Activated CD4-positive, alpha-beta memory T cell treated with anti-CD3 and anti-CD28 coated beads for 36 hours (primary cell): ENCODE results near the gene PREX1. TPM values are rescaled to one million over a fixed set of nuclear protein-coding genes. Genes with fewer than 3 reads are reported as not detected.
A peak's percentile ranks its signal among the peaks of the same experiment; 100 is the strongest.

ENCODE experiments used
- CTCF ChIA-PET: fragments of 350-600 bp; sonication (Branson Sonifier 250); formaldehyde crosslinking; loops from one replicate; lab custom pipeline; 2021; ENCODE audit warnings: antibody characterized with exemption, inconsistent platforms; lab: Charles Lee
- POLR2A ChIA-PET: fragments of 350-600 bp; sonication (Branson Sonifier 250); formaldehyde crosslinking; loops from one replicate; lab custom pipeline; 2021; ENCODE audit warnings: antibody characterized with exemption; lab: Charles Lee
- DNase-seq: peaks from one replicate; pipeline ENCODE4 v3.0.0-alpha.2; 2020
- H3K27ac Mint-ChIP-seq: one replicate; pipeline ENCODE4 v1.8.0; 2021; ENCODE audit warnings: mixed read lengths
- H3K27me3 Mint-ChIP-seq: one replicate; pipeline ENCODE4 v1.8.0; 2021; ENCODE audit warnings: mixed read lengths
- H3K36me3 Mint-ChIP-seq: one replicate; pipeline ENCODE4 v1.8.0; 2021; ENCODE audit warnings: mixed read lengths
- H3K4me1 Mint-ChIP-seq: one replicate; pipeline ENCODE4 v1.8.0; 2021; ENCODE audit warnings: low read depth, mixed read lengths
- H3K4me3 Mint-ChIP-seq: one replicate; pipeline ENCODE4 v1.8.0; 2021; ENCODE audit warnings: mild to moderate bottlenecking, mixed read lengths
- H3K9me3 Mint-ChIP-seq: one replicate; pipeline ENCODE4 v1.8.0; 2021; ENCODE audit warnings: mixed read lengths
- intact Hi-C: fragments of 100-400 bp; cut with micrococcal nuclease; formaldehyde crosslinking; loops from one replicate; pipeline ENCODE4 v1.15.1; 2023
- total RNA-seq, 2 experiments: library from RNA; stranded (reverse); gene quantifications; one replicate each; pipeline ENCODE4 v1.2.3, GENCODE V29; 2021

The PREX1 gene
- total RNA-seq, 2 experiments from 2014 or later, result 91.5 to 92.8 TPM

GRCh38 chr20:48689388-48689787 lies 138.4 kb downstream of the PREX1 start:
- ChIA-PET POLR2A (no interaction called here), CTCF (no interaction called here)
- Mint-ChIP-seq H3K27ac (no peak overlapping the region), H3K4me3 (no peak overlapping the region), H3K36me3 (peaks cover 40% of the 10 kb centered on the region), H3K9me3 (no peaks in the 10 kb centered on the region), H3K27me3 (no peaks in the 10 kb centered on the region), H3K4me1 (peaks cover 14% of the 10 kb centered on the region)
- intact Hi-C loops, result no loop called here
- DNase-seq, result no peak

- H3K4me3 Mint-ChIP-seq, result no peak overlapping the region
- no peak for DNase-seq
- CTCF ChIA-PET, result interaction anchor here (1.1 kb wide), 1 partner anchor 31 kb away, joined by 4 read pairs; no protein-coding TSS in a partner anchor
- peak overlapping the region; percentile 18 for H3K27ac Mint-ChIP-seq
- intact Hi-C loops, result no loop called here
- no peaks in the 10 kb centered on the region for H3K9me3 Mint-ChIP-seq
- H3K36me3 Mint-ChIP-seq, result peaks cover 38% of the 10 kb centered on the region
- H3K4me1 Mint-ChIP-seq, result peaks cover 14% of the 10 kb centered on the region
- no peaks in the 10 kb centered on the region for H3K27me3 Mint-ChIP-seq
- POLR2A ChIA-PET, result no interaction called here
Observed at GRCh38 chr20:48688579-48688978, 139.2 kb downstream of the PREX1 start.

DNA sequence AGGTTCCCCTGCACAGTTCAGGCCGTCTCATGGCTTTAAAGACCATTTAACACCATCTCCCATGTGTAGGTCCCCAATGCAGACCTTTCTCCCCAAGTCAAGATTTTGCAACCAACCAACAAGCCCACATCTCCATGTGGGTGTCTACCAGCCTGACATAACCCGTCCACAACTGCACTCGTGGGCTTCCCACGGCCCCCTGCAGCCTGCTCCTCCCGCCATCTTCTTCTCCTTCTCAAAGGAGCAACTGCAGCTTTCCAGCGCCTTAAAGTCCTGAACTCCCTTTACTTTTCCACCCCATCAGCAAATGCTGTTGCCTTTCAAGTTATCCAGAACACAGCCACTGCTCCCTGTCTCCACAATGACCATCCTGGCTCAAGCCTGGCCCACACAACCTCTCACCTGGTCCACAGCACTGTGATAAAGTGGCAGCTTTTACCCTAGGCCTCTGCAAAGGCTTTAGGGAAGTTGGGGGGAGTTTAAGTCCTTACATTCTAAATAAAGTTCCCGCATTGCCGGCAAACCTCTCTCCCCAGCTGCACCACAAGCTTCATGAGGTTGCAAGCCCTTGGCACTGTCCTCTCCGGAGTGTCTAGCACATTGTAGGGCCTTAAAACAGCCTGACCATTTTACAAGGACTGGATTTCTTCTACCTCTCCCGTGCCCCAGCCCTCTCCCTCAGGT lies 140.5 kb downstream of the PREX1 start:
- intact Hi-C loops, result no loop called here
- DNase-seq, result no peak
- ChIA-PET CTCF (no interaction called here), POLR2A (no interaction called here)
- H3K9me3 Mint-ChIP-seq, result no peaks in the 10 kb centered on the region
- peaks cover 42% of the 10 kb centered on the region for H3K36me3 Mint-ChIP-seq
- H3K4me3 Mint-ChIP-seq, result no peak overlapping the region
- H3K27ac Mint-ChIP-seq, result no peak overlapping the region
- H3K4me1 Mint-ChIP-seq, result peaks cover 14% of the 10 kb centered on the region
- H3K27me3 Mint-ChIP-seq, result no peaks in the 10 kb centered on the region

DNA sequence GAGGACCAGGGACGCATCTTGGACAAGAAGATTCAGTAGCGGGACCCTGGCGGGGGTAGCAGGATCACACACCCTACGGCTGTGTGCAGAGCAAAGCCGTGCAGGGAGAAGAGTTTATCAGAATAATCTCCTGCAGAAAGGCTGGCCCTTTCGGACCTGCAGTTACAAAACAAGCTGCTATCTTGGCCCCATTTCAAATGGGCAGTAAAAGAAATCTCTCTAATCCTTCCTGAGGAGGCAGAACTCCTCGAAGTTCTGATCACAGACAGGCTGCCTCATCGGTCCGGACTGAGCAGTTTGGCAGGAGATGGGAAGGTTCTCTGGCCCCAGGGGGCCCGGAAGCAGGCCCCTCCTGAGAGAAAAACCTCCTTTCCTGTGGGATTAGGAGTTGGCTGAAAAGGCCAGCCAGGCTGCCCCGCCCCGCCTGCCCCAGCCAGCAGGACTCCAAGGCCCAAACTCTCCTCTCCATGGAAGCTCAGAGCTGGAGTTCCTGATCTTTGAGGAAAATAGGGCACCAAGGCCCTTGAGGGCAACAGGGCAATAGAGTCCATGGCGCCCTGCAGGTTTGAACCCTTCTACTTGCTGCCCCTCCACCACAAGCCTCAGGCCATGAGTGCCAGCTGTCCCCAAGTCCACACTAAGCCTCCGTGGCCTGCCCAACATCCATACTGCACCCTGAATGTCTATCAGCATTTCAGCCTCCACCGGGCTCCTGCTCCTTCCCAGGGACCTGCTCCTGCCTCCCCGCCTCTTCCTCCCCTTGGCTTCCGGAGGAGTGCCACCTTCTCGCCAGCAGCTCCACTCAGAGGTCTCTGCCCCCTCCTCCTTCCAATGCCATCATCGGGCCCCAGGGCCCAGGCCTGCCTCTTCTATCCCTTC lies 141.3 kb downstream of the PREX1 start:
- H3K27ac Mint-ChIP-seq, result no peak overlapping the region
- DNase-seq, result no peak
- H3K27me3 Mint-ChIP-seq, result no peaks in the 10 kb centered on the region
- H3K4me3 Mint-ChIP-seq, result no peak overlapping the region
- H3K9me3 Mint-ChIP-seq, result no peaks in the 10 kb centered on the region
- POLR2A ChIA-PET, result no interaction called here
- H3K4me1 Mint-ChIP-seq, result peaks cover 14% of the 10 kb centered on the region
- H3K36me3 Mint-ChIP-seq, result peaks cover 39% of the 10 kb centered on the region
- intact Hi-C loops, result no loop called here
- CTCF ChIA-PET, result interaction anchor here (0.7 kb wide), 1 partner anchor 790 kb away, joined by 3 read pairs; no protein-coding TSS in a partner anchor

GRCh38 chr20:48685300-48685699 lies 142.5 kb downstream of the PREX1 start:
- DNase-seq, result no peak
- CTCF ChIA-PET, result no interaction called here
- POLR2A ChIA-PET, result no interaction called here
- Mint-ChIP-seq H3K4me1 (peaks cover 12% of the 10 kb centered on the region), H3K36me3 (peaks cover 31% of the 10 kb centered on the region), H3K4me3 (no peak overlapping the region), H3K9me3 (no peaks in the 10 kb centered on the region), H3K27ac (no peak overlapping the region), H3K27me3 (no peaks in the 10 kb centered on the region)
- intact Hi-C loops, result no loop called here

DNA sequence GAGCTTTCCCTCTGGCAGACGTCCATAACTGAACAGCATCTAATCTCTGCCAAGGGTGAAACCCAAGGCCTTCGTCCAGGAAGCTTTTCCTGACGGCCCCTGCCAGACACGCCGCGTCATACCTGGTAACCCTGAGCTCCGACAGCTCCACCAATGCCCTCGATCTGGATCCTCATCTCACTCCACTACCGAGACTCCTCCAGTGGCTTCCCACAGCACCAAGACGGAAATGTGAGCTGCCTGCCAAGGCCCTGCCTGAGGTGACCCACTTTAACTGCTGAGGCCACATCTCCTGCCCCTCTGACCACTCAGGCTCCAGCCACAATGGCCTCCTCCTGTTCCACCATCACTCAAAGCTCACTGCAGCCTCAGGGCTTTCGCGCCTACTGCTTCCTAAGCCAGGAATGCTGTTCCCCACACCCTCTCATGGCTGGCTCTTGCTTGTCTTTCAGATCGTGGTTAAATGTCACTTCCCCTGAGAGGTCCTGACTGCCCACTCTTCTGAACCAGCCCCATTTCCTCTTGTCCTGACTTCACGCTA lies 143.2 kb downstream of the PREX1 start:
- peak overlapping the region; percentile 3 for H3K27ac Mint-ChIP-seq
- POLR2A ChIA-PET, result interaction anchor here (1.2 kb wide), 1 partner anchor 42 kb away, joined by 3 read pairs; no protein-coding TSS in a partner anchor
- H3K4me3 Mint-ChIP-seq, result no peak overlapping the region
- H3K36me3 Mint-ChIP-seq, result peaks cover 26% of the 10 kb centered on the region
- H3K27me3 Mint-ChIP-seq, result no peaks in the 10 kb centered on the region
- intact Hi-C loops, result no loop called here
- CTCF ChIA-PET, result interaction anchor here (1.7 kb wide), 1 partner anchor 27 kb away, joined by 6 read pairs; no protein-coding TSS in a partner anchor
- no peak for DNase-seq
- H3K9me3 Mint-ChIP-seq, result no peaks in the 10 kb centered on the region
- peaks cover 12% of the 10 kb centered on the region for H3K4me1 Mint-ChIP-seq

DNA sequence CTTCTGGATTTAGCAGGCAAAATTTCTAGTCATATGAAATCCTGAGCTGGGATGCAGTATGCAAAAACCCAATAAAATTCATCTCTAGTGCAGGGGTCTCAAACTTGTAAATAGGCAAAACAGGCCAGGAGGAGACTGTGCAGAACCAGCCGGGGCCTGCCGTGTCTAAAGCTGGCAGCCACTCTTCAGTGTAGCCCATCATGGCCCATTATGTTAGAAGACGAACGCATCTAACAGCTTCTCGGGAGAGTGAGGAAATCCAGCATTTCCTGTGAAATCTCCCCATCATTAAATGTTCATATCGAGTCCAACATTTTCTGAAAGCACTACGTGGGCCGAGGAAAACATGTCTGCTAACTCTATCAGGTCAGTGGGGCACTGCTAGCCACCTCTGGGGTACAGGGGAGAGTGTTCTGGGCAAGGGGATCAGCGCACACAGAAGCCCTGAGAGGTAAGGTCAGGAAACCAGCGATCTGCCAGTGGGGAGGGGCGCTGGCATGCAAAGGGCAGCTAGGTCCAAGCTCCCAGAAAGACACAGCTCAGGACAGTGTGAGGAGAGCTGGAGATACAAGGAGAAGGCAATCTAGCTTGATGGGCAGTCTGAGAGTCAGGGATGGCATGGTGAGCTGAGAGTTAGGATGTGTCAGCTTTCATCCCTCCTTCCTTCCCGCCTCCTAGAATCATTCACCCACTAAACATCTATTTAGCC lies 144.2 kb downstream of the PREX1 start:
- no peak overlapping the region for H3K4me3 Mint-ChIP-seq
- no peaks in the 10 kb centered on the region for H3K9me3 Mint-ChIP-seq
- H3K27me3 Mint-ChIP-seq, result no peaks in the 10 kb centered on the region
- H3K36me3 Mint-ChIP-seq, result peaks cover 23% of the 10 kb centered on the region
- ChIA-PET CTCF (interaction anchor here (0.9 to 1.7 kb wide), 3 partner anchors 12 to 26 kb away, joined by 3 to 6 read pairs (median 3); no protein-coding TSS in a partner anchor), POLR2A (interaction anchor here (1.2 kb wide), 1 partner anchor 43 kb away, joined by 3 read pairs; no protein-coding TSS in a partner anchor)
- intact Hi-C loops, result no loop called here
- peaks cover 10% of the 10 kb centered on the region for H3K4me1 Mint-ChIP-seq
- peak overlapping the region; percentile 3 for H3K27ac Mint-ChIP-seq
- DNase-seq, result no peak

GRCh38 chr20:48682529-48683363 lies 145.1 kb downstream of the PREX1 start:
- CTCF ChIA-PET, result interaction anchor here (0.9 kb wide), 1 partner anchor 23 kb away, joined by 3 read pairs; no protein-coding TSS in a partner anchor
- DNase-seq, result no peak
- Mint-ChIP-seq H3K4me1 (peaks cover 4% of the 10 kb centered on the region), H3K4me3 (no peak overlapping the region), H3K9me3 (no peaks in the 10 kb centered on the region), H3K36me3 (peaks cover 18% of the 10 kb centered on the region), H3K27ac (peak overlapping the region; percentile 30), H3K27me3 (no peaks in the 10 kb centered on the region)
- POLR2A ChIA-PET, result no interaction called here
- intact Hi-C loops, result no loop called here

DNA sequence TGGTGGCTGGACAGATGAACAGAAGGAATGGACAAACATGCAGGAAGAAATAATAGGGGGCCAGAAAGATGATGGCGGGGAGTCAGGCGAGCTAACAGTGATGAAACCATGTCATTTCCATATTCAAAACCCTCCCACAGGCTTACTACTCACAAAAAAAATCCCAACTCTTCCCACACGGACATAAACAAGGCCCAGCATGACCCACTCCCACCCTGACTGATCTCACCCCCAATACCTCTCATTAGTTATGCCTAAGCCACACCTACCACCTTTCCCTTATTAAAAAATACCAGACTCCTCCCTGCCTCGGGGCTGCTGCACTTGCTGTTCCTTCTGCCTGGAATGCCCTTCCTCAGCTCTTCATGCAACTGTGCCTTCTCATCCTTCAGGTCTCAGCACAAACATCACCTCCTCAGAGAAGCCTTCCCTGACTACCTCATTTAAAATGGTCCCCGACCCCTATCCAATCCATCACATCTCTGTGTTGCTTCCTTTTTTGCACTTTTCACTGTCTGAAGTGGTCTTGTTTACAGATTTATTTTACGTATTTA lies 145.8 kb downstream of the PREX1 start:
- Mint-ChIP-seq H3K36me3 (peaks cover 17% of the 10 kb centered on the region), H3K4me1 (peaks cover 4% of the 10 kb centered on the region), H3K27ac (no peak overlapping the region), H3K9me3 (no peaks in the 10 kb centered on the region), H3K27me3 (no peaks in the 10 kb centered on the region), H3K4me3 (no peak overlapping the region)
- CTCF ChIA-PET, result interaction anchor here (1.2 kb wide), 1 partner anchor 24 kb away, joined by 3 read pairs; no protein-coding TSS in a partner anchor
- POLR2A ChIA-PET, result no interaction called here
- intact Hi-C loops, result no loop called here
- DNase-seq, result no peak

DNA sequence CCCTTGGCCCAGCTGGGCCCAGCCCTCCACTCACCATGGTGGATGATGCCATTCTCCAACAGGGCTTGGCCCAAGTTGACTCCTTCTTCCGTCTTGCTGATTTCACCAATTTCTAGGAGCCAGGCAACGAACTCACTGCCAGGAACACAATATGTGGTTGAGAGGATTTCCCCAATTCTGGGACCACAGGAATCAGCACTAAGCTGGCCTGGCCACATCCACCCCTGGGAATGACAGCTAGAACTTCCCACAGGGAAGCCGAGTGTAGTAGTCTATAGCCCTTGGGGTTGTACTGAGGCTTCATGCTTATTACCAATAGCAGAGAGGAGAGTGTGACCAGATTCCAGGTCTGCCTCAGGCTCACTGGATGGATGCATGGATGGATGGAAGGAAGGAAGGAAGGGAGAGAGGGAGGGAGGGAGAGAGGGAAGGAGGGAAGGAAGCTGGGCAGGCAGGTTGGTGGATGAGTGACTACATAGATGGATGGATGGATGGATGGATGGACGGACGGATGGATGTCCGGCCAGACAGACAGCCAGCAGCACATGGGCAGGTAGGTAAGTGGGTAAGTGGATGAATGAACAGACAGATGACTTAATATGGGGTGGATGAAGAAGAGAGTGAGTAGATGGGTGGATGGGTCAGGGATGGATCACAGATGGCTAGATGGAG lies 146.5 kb downstream of the PREX1 start:
- intact Hi-C loops, result no loop called here
- no peaks in the 10 kb centered on the region for H3K9me3 Mint-ChIP-seq
- no peak for DNase-seq
- ChIA-PET POLR2A (no interaction called here), CTCF (interaction anchor here (1.2 kb wide), 1 partner anchor 24 kb away, joined by 3 read pairs; no protein-coding TSS in a partner anchor)
- H3K36me3 Mint-ChIP-seq, result peaks cover 20% of the 10 kb centered on the region
- no peaks in the 10 kb centered on the region for H3K27me3 Mint-ChIP-seq
- no peak overlapping the region for H3K4me3 Mint-ChIP-seq
- peaks cover 4% of the 10 kb centered on the region for H3K4me1 Mint-ChIP-seq
- no peak overlapping the region for H3K27ac Mint-ChIP-seq
